Large intestine (tissue), 3 donors: ENCODE measurements around the gene UFC1. TPM values are rescaled to one million over a fixed set of nuclear protein-coding genes. Genes with fewer than 3 reads are reported as not detected.

Experiments used
- DNase-seq, 2 donors: peaks; one replicate each; pipeline versions ENCODE4 v3.0.0 to v3.0.0-alpha.2; 2013
- H3K27ac ChIP-seq: one replicate; pipeline ENCODE4 v1.5.1; 2013; ENCODE audit warnings: low read length
- H3K27me3 ChIP-seq: 2 replicates; pipeline ENCODE4 v1.6.1; 2013; ENCODE audit warnings: low read length; ENCODE audit not compliant: control insufficient read depth, insufficient read depth
- H3K36me3 ChIP-seq: 2 replicates; pipeline ENCODE4 v1.6.1; 2013; ENCODE audit warnings: low read length; ENCODE audit not compliant: control insufficient read depth, insufficient read depth
- H3K4me1 ChIP-seq: one replicate; pipeline ENCODE4 v1.6.1; 2013; ENCODE audit warnings: low read length; ENCODE audit not compliant: control insufficient read depth, insufficient read depth
- H3K4me3 ChIP-seq: one replicate; pipeline ENCODE4 v1.5.1; 2013; ENCODE audit warnings: low read length
- H3K9me3 ChIP-seq: one replicate; pipeline ENCODE4 v1.6.1; 2013; ENCODE audit warnings: mild to moderate bottlenecking, low read depth, low read length, moderate library complexity; ENCODE audit not compliant: control insufficient read depth
- WGBS: methylation state at CpG from one replicate; pipeline ENCODE4 v1.1.5; 2013; ENCODE audit warnings: low lambda C conversion rate; ENCODE audit not compliant: insufficient coverage; 5-methylcytosine and 5-hydroxymethylcytosine counted together
- polyA plus RNA-seq: library from polyadenylated mRNA; unstranded; fragments of 120-200 nt; gene quantifications from one replicate; pipeline ENCODE4 v1.2.1, GENCODE V29; 2013

UFC1 gene
- polyA plus RNA-seq, 1 donor = 135 TPM

- 20% methylated on average over 1 of the region's 9 CpGs for WGBS
- H3K4me1 ChIP-seq = peaks cover 12% of the 10 kb centered on the region
- peak overlapping the region; percentile 55 for H3K27ac ChIP-seq
- H3K9me3 ChIP-seq = no peaks in the 10 kb centered on the region
- H3K27me3 ChIP-seq = no peaks in the 10 kb centered on the region
- peak overlapping the region; percentile 92 for H3K4me3 ChIP-seq
- peaks cover 26% of the 10 kb centered on the region for H3K36me3 ChIP-seq
- DNase-seq = no peak
Measured at GRCh38 chr1:161177936-161178244, 24.1 kb downstream of the UFC1 start.

- Histone ChIP-seq H3K36me3 (peaks cover 12% of the 10 kb centered on the region), H3K27ac (no peak overlapping the region), H3K27me3 (no peaks in the 10 kb centered on the region), H3K4me3 (no peak overlapping the region), H3K9me3 (no peaks in the 10 kb centered on the region), H3K4me1 (peaks cover 12% of the 10 kb centered on the region)
- no peak for DNase-seq
- no CpG with 5 or more reads among the region's 3 CpGs for WGBS
Measured at GRCh38 chr1:161179698-161180097, 25.9 kb downstream of the UFC1 start.

GRCh38 chr1:161180639-161181038 is 26.9 kb downstream of the UFC1 start:
- Histone ChIP-seq H3K27me3 (no peaks in the 10 kb centered on the region), H3K9me3 (no peaks in the 10 kb centered on the region), H3K27ac (no peak overlapping the region), H3K36me3 (peaks cover 3% of the 10 kb centered on the region), H3K4me1 (peaks cover 12% of the 10 kb centered on the region), H3K4me3 (no peak overlapping the region)
- no CpG with 5 or more reads among the region's 1 CpG for WGBS
- no peak for DNase-seq

GRCh38 chr1:161182214-161182613 is 28.4 kb downstream of the UFC1 start:
- DNase-seq = no peak
- H3K4me1 ChIP-seq = peaks cover 4% of the 10 kb centered on the region
- H3K27ac ChIP-seq = no peak overlapping the region
- H3K9me3 ChIP-seq = no peaks in the 10 kb centered on the region
- H3K27me3 ChIP-seq = no peaks in the 10 kb centered on the region
- whole genome bisulfite sequencing = no CpG with 5 or more reads among the region's 1 CpG
- no peak overlapping the region for H3K4me3 ChIP-seq
- no peaks in the 10 kb centered on the region for H3K36me3 ChIP-seq

- DNase-seq = peak; percentile 49 to 59
- Histone ChIP-seq H3K4me3 (no peak overlapping the region), H3K36me3 (no peaks in the 10 kb centered on the region), H3K27me3 (no peaks in the 10 kb centered on the region), H3K9me3 (no peaks in the 10 kb centered on the region), H3K27ac (peak overlapping the region; percentile 30), H3K4me1 (no peaks in the 10 kb centered on the region)
- 30% methylated on average over 2 of the region's 3 CpGs for WGBS
Measured at GRCh38 chr1:161185282-161185682, 31.5 kb downstream of the UFC1 start.

- no peak for DNase-seq
- Histone ChIP-seq H3K4me3 (no peak overlapping the region), H3K27ac (peak overlapping the region; percentile 30), H3K9me3 (no peaks in the 10 kb centered on the region), H3K4me1 (no peaks in the 10 kb centered on the region), H3K27me3 (peaks cover 2% of the 10 kb centered on the region), H3K36me3 (no peaks in the 10 kb centered on the region)
- WGBS = no CpG with 5 or more reads among the region's 2 CpGs
Measured at GRCh38 chr1:161185732-161186311, 32.0 kb downstream of the UFC1 start.

GRCh38 chr1:161187311-161187710 is 33.5 kb downstream of the UFC1 start:
- Histone ChIP-seq H3K4me3 (no peak overlapping the region), H3K27ac (no peak overlapping the region), H3K9me3 (no peaks in the 10 kb centered on the region), H3K36me3 (no peaks in the 10 kb centered on the region), H3K27me3 (peaks cover 4% of the 10 kb centered on the region), H3K4me1 (no peaks in the 10 kb centered on the region)
- no peak for DNase-seq
- no CpG with 5 or more reads among the region's 3 CpGs for WGBS

GRCh38 chr1:161188381-161188780 is 34.6 kb downstream of the UFC1 start:
- peaks cover 4% of the 10 kb centered on the region for H3K27me3 ChIP-seq
- no peak overlapping the region for H3K4me3 ChIP-seq
- no peaks in the 10 kb centered on the region for H3K36me3 ChIP-seq
- no peak overlapping the region for H3K27ac ChIP-seq
- DNase-seq = no peak
- no peaks in the 10 kb centered on the region for H3K4me1 ChIP-seq
- H3K9me3 ChIP-seq = no peaks in the 10 kb centered on the region
- WGBS = no CpG with 5 or more reads among the region's 6 CpGs

- no peak for DNase-seq
Measured at GRCh38 chr1:161189036-161189435, 35.3 kb downstream of the UFC1 start.

GRCh38 chr1:161190962-161191521 is 37.3 kb downstream of the UFC1 start:
- Histone ChIP-seq H3K27me3 (peaks cover 4% of the 10 kb centered on the region), H3K27ac (no peak overlapping the region), H3K36me3 (no peaks in the 10 kb centered on the region), H3K4me1 (no peaks in the 10 kb centered on the region), H3K9me3 (no peaks in the 10 kb centered on the region), H3K4me3 (no peak overlapping the region)
- no CpG with 5 or more reads among the region's 22 CpGs for WGBS
- no peak for DNase-seq

More at GRCh38 chr1:161189036-161189435, 35.3 kb downstream of the UFC1 start:
- no CpG with 5 or more reads among the region's 5 CpGs for WGBS
- no peaks in the 10 kb centered on the region for H3K9me3 ChIP-seq
- no peak overlapping the region for H3K27ac ChIP-seq
- peaks cover 4% of the 10 kb centered on the region for H3K27me3 ChIP-seq
- no peaks in the 10 kb centered on the region for H3K36me3 ChIP-seq
- no peaks in the 10 kb centered on the region for H3K4me1 ChIP-seq
- no peak overlapping the region for H3K4me3 ChIP-seq

GRCh38 chr1:161191971-161192370 is 38.2 kb downstream of the UFC1 start:
- peaks cover 4% of the 10 kb centered on the region for H3K27me3 ChIP-seq
- H3K9me3 ChIP-seq = no peaks in the 10 kb centered on the region
- no peaks in the 10 kb centered on the region for H3K36me3 ChIP-seq
- no peak for DNase-seq
- H3K27ac ChIP-seq = no peak overlapping the region
- WGBS = 70% methylated on average over 2 of the region's 8 CpGs
- H3K4me1 ChIP-seq = no peaks in the 10 kb centered on the region
- H3K4me3 ChIP-seq = no peak overlapping the region
